ENCODE measurements around the gene MYLK. TPM values are rescaled to one million over a fixed set of nuclear protein-coding genes. Genes with fewer than 3 reads are reported as not detected.

The MYLK gene
- total RNA-seq: 15.1 and 30.8 TPM in 2 replicates

GRCh38 chr3:123884203-123884831 is at the start of gene MYLK:
MYLK (minus strand) TSS chr3:123884332; CDS start chr3:123793841, 90,491 bp downstream.

GRCh38 chr3:123584988-123585937 is 298.9 kb downstream of the MYLK start, which contains the start of gene HACD2:
HACD2 (minus strand) TSS chr3:123585053; CDS start chr3:123585027, 26 bp downstream.

Other genes with a start within 250 kb of the MYLK start
- 21.2 and 22.0 TPM in 2 replicates for gene CCDC14, start 76.9 kb upstream of the MYLK start, total RNA-seq
- not detected in 2 replicates for gene ROPN1, start 107.8 kb upstream of the MYLK start, total RNA-seq
- gene KALRN, start 149.0 kb upstream of the MYLK start, total RNA-seq: 14.7 and 16.8 TPM in 2 replicates